C4-2B (cell line): ENCODE measurements around the gene PASD1.

Experiments
- H3K27ac ChIP-seq: fragments of 450-650 bp; 2 replicates; pipeline ENCODE4 v1.5.1; 2017
- ZFX ChIP-seq: fragments of 450-650 bp; IDR thresholded peaks from 2 replicates; pipeline ENCODE4 v1.6.1; 2017
- TF ChIP-seq, protein P1 (sequence below): fragments of 450-650 bp; conservative IDR thresholded peaks from 2 replicates; pipeline ENCODE4 v1.5.1; 2017; ENCODE audit warnings: mild to moderate bottlenecking

PASD1 gene

GRCh38 chrX:151713849-151714248, 150.4 kb downstream of the PASD1 start:
- no peak for TF ChIP-seq ZFX
- TF ChIP-seq, protein P1, sequence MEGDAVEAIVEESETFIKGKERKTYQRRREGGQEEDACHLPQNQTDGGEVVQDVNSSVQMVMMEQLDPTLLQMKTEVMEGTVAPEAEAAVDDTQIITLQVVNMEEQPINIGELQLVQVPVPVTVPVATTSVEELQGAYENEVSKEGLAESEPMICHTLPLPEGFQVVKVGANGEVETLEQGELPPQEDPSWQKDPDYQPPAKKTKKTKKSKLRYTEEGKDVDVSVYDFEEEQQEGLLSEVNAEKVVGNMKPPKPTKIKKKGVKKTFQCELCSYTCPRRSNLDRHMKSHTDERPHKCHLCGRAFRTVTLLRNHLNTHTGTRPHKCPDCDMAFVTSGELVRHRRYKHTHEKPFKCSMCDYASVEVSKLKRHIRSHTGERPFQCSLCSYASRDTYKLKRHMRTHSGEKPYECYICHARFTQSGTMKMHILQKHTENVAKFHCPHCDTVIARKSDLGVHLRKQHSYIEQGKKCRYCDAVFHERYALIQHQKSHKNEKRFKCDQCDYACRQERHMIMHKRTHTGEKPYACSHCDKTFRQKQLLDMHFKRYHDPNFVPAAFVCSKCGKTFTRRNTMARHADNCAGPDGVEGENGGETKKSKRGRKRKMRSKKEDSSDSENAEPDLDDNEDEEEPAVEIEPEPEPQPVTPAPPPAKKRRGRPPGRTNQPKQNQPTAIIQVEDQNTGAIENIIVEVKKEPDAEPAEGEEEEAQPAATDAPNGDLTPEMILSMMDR = peak; percentile 73
- no peak overlapping the region for H3K27ac ChIP-seq

GRCh38 chrX:151714362-151714761, 150.9 kb downstream of the PASD1 start:
- no peak overlapping the region for H3K27ac ChIP-seq
- TF ChIP-seq ZFX = no peak
- TF ChIP-seq, protein P1 = no peak

DNA sequence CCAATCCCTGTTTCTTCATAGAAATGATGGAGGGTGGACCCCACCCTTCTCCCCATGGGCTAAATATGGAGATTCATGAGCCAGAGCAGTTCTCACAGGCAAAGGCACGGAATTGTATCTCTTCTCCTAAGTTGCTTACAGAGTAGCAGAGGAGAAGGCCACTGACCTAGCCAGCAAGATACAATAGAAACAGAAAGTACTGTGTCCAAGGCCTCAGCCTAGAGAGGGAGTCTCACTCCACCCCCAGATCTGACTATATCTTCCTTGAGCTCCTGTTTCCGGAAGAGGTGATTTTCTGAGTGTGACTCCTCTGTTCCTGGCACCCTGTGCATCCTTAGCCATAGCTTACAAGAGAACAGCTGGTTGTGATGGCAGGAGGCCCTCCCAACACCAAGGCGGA, 152.3 kb downstream of the PASD1 start, which contains the start of gene FATE1:
Gene FATE1 (plus strand): TSS at position 284 of the 400 bp plus-strand sequence. CDS start 85 bp downstream, at position 369.
- TF ChIP-seq, protein P1 = no peak
- no peak within 1 kb of the TSS for H3K27ac ChIP-seq

GRCh38 chrX:151722241-151722846, 158.9 kb downstream of the PASD1 start:
- no peak overlapping the region for H3K27ac ChIP-seq
- TF ChIP-seq, protein P1 = peak; percentile 67
- TF ChIP-seq ZFX = no peak

GRCh38 chrX:151723156-151723760, 159.8 kb downstream of the PASD1 start:
- no peak for TF ChIP-seq ZFX
- TF ChIP-seq, protein P1 = no peak
- no peak overlapping the region for H3K27ac ChIP-seq

DNA sequence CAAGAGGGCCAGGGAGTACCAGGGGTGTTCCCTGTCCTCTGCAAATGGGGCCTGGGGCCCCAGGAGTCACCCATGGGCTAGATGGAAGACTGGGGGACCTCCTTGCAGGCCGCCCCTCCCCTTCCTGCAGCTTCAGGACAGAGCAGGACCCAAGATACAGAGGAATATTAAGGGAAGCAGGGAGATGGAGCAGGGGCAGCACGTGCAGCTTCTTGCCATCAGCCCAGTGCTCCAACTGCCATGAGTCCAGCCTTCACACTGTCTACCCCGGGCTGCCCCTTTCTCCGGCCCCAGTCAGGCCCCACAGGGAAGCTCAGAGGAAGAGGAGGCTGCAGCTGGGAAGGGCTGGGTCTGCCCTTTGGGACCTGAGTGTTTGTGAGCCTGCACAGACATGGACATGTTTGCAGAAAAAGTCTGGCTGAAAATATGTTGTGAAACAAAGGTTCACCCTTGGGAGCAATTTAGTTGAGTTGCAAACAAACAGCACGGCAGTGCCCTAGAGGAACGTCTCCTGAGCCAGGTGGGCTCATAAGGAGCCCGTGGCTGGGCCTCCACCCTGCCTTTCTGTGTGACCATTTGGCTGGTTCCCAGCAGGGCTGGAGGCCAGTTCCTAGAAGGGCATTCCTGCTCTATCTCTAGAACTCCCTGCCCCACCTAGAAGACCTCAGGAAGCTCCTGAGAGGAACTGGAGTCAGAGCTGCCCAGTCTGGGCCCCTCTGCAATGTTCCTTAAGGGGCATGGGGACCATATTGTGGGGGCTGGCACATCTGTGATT, 161.3 kb downstream of the PASD1 start:
- no peak overlapping the region for H3K27ac ChIP-seq

More for the DNA sequence above, 161.3 kb downstream of the PASD1 start:
- TF ChIP-seq, protein P1 = no peak
- no peak for TF ChIP-seq ZFX
